Stimulated activated CD4-positive, alpha-beta T cell treated with anti-CD3 and anti-CD28 coated beads, TNF-alpha, amount 100 ng/mL, for 24 hours (primary cell): ENCODE measurements around the gene FZR1.
"Not testable (repeated sequence)": the region's sequence is repeated elsewhere in the genome, so short reads cannot be mapped to it uniquely, and the experiment has no call there.

Experiments used
- DNase-seq, 3 experiments: peaks; one replicate each; pipeline ENCODE4 v3.0.0-alpha.2; 2020; ENCODE audit warnings: low read depth in 3 of 3

FZR1 gene

GRCh38 chr19:3573858-3574637, 67.9 kb downstream of the FZR1 start:
- peak; percentile 60 to 91 (median 67) for DNase-seq

GRCh38 chr19:3575260-3575741, 69.2 kb downstream of the FZR1 start:
- DNase-seq, result no peak

GRCh38 chr19:3575949-3576673, 70.0 kb downstream of the FZR1 start:
- DNase-seq, result no peak

GRCh38 chr19:3576696-3577443, 70.8 kb downstream of the FZR1 start:
- no peak for DNase-seq

GRCh38 chr19:3577723-3578344, 71.7 kb downstream of the FZR1 start:
- DNase-seq, result no peak

- no peak for DNase-seq
Observed at GRCh38 chr19:3578390-3578789, 72.3 kb downstream of the FZR1 start.

- DNase-seq, result no peak
Observed at GRCh38 chr19:3580156-3580934, 74.2 kb downstream of the FZR1 start.

- not testable (repeated sequence) for DNase-seq
Observed at GRCh38 chr19:3581792-3582191, 75.7 kb downstream of the FZR1 start.

- not testable (repeated sequence) for DNase-seq
Observed at GRCh38 chr19:3584036-3584802, 78.1 kb downstream of the FZR1 start.

- no peak for DNase-seq
Observed at GRCh38 chr19:3585301-3586126, 79.4 kb downstream of the FZR1 start, which contains the start of gene GIPC3. Gene GIPC3, plus strand, starts transcription at chr19:3585478. Its CDS starts 120 bp downstream, at chr19:3585598.

- no peak for DNase-seq
Observed at GRCh38 chr19:3586127-3586626, 80.1 kb downstream of the FZR1 start.

GRCh38 chr19:3586707-3587346, 80.7 kb downstream of the FZR1 start:
- DNase-seq, result no peak
